Measurements from ENCODE around the gene AGXT. TPM values are rescaled to one million over a fixed set of nuclear protein-coding genes. Genes with fewer than 3 reads are reported as not detected.

Gene AGXT
- total and polyA plus RNA-seq, 2 of the 8 experiments (the other 6 are each of a cell fraction or from before 2014, with no cell fraction given), result 0.03 TPM; not detected in 1

DNA sequence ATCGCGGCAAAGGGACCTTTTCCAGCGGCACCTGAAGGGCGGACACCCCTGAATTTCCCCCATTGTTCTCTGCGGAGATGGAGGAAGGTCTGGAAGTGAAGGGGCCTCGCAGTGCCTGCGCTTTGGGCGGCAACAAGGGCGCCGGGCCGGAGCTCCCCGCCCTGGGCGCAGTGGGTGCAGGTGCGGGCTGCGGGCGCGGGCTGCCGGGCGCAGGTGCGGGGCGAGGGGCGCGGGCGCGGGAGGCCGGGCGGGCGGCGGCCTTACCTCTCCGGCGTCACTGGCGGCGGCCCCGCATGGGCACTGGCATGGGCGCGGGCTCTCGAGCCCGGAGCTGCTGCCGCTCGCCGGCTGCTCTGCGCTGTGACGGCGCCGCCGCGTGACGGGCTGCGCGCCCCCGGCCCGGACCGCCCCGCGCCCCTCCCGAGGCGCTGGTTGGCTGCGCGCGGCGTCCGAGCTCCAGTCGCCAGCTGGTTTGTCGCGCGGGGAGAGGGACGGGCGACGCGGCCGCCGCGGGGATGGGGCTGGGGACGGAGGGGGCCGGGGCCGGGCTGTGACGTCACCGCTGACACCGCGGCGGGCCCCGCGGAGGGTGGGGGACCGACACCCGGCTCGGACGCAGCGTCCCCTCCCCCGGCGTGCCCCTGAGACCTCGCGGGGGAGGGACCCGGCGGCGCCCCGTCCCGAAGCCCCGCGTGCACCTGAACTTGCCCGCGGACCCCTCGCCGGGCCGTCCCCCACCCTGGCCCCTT is 48.6 kb upstream of the AGXT start, which contains the start of gene KIF1A:
KIF1A (minus strand) TSS at position 362 of the 749 bp plus-strand sequence. CDS start 22,467 bp downstream, outside the sequence.
- Histone ChIP-seq H3K9ac (replicated peaks in 1 of 4; ENCODE audit: extremely low read depth in 1 of 4, low read depth in 3 of 4, low read length in 3 of 4) (peak within 1 kb of the TSS; percentile 42 to 91 (median 82)), H4K20me1 (replicated peaks in 1 of 2; ENCODE audit: control insufficient read depth in 1 of 2, insufficient read depth in 2 of 2, low read length in 2 of 2) (peaks cover 20 to 26% of the 10 kb centered on the region in 2 experiments), H2BK20ac (ENCODE audit: low read length) (no peak within 1 kb of the TSS), H3K23ac (ENCODE audit: insufficient read length) (no peak within 1 kb of the TSS), H3K4me3 (ENCODE audit: extremely low read depth in 1 of 4, insufficient read depth in 2 of 4, low read depth in 3 of 4, low read length in 4 of 4) (peak within 1 kb of the TSS; percentile 69 to 100 (median 80)), H3K23me2 (ENCODE audit: low read depth, low read length) (peaks cover 9% of the 10 kb centered on the region; the same call in 1 of the 2 replicates), H3K79me2 (ENCODE audit: control insufficient read depth in 1 of 2, insufficient read depth in 2 of 2, low read length in 2 of 2) (peaks cover 34 to 38% of the 10 kb centered on the region in 2 experiments), H3K4me1 (replicated peaks in 1 of 4; ENCODE audit: control insufficient read depth in 3 of 4, insufficient read depth in 4 of 4, low read length in 3 of 4) (peaks cover 0 to 20% (median 16%) of the 10 kb centered on the region in 4 experiments; a peak in 6 of 7 replicates), H3K36me3 (ENCODE audit: control insufficient read depth in 2 of 4, insufficient read depth in 4 of 4, low read length in 3 of 4) (peaks cover 0 to 7% (median 0%) of the 10 kb centered on the region in 4 experiments; a peak in 3 of 8 replicates), H4K5ac (ENCODE audit: insufficient read length, low read depth, low read length) (peak within 1 kb of the TSS; percentile 78), H2BK15ac (ENCODE audit: low read length) (no peak within 1 kb of the TSS), H2AFZ (ENCODE audit: low read length) (no peak within 1 kb of the TSS), H3K27me3 (replicated peaks in 1 of 4; ENCODE audit: control insufficient read depth in 3 of 4, extremely low read depth in 1 of 4, insufficient read depth in 3 of 4, low read length in 3 of 4) (peaks cover 0 to 2% (median 0%) of the 10 kb centered on the region in 4 experiments; a peak in 1 of 7 replicates), H2BK120ac (replicated peaks; ENCODE audit: low read depth, low read length) (no peak within 1 kb of the TSS), H3K14ac (ENCODE audit: insufficient read length) (no peak within 1 kb of the TSS), H3K56ac (replicated peaks; ENCODE audit: insufficient read length, low read depth, low read length) (peak within 1 kb of the TSS; percentile 56), H3K4ac (replicated peaks; ENCODE audit: insufficient read length, low read depth, low read length) (peak within 1 kb of the TSS; percentile 53), H2AK5ac (ENCODE audit: low read depth, low read length) (no peak within 1 kb of the TSS), H3K18ac (ENCODE audit: extremely low read depth, low read length) (peak within 1 kb of the TSS; percentile 95), H4K8ac (ENCODE audit: extremely low read depth, insufficient read depth, low read length) (peak within 1 kb of the TSS; percentile 98), H3K79me1 (ENCODE audit: low read depth, low read length) (peaks cover 10% of the 10 kb centered on the region; the same call in 1 of the 2 replicates), H2BK12ac (ENCODE audit: low read depth, low read length) (no peak within 1 kb of the TSS), H2BK5ac (ENCODE audit: low read depth, low read length) (peak within 1 kb of the TSS; percentile 71; the same call in 1 of the 2 replicates), H4K91ac (replicated peaks; ENCODE audit: insufficient read length, low read length) (peak within 1 kb of the TSS; percentile 63), H3K4me2 (ENCODE audit: insufficient read depth in 1 of 2, low read depth in 2 of 2, low read length in 2 of 2) (peak within 1 kb of the TSS; percentile 73 to 99), H3K9me3 (ENCODE audit: insufficient read depth in 2 of 2, low read depth in 1 of 2, low read length in 1 of 2) (no peaks in the 10 kb centered on the region; a peak in 1 of 4 replicates), H3K27ac (ENCODE audit: low read depth, low read length) (peak within 1 kb of the TSS; percentile 67; the same call in 1 of the 2 replicates)
- FAIRE-seq, result no peak
- ChIA-PET CTCF (ENCODE audit: partially characterized antibody) (interaction anchor here (1.2 to 2.7 kb wide), 2 partner anchors 18 to 20 kb away, joined by 3 to 12 read pairs; no protein-coding TSS in a partner anchor), POLR2A (ENCODE audit: partially characterized antibody) (interaction anchor here (0.8 to 4.3 kb wide), 22 partner anchors 8 to 396 kb away, joined by 3 to 52 read pairs (median 4); partner anchors contain the start of gene RNPEPL1)
- peak in 1 of 2 experiments; percentile 84 for DNase-seq (ENCODE audit: low read depth in 1 of 2, low spot score in 2 of 2)
- 0% methylated on average over 14 of the region's 104 CpGs; no CpG with 5 or more reads in 1 of the 2 experiments for WGBS, 2 experiments (ENCODE audit: extremely low coverage in 1 of 2, insufficient coverage in 1 of 2, insufficient read length in 1 of 2, insufficient replicate concordance in 2 of 2, low coverage in 1 of 2, low lambda C conversion rate in 2 of 2, missing lambda C conversion rate in 1 of 2)
- TF ChIP-seq, protein P1, sequence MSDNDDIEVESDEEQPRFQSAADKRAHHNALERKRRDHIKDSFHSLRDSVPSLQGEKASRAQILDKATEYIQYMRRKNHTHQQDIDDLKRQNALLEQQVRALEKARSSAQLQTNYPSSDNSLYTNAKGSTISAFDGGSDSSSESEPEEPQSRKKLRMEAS (IDR thresholded peaks at IDR 0.05), result no peak; the same call in 1 of the 2 replicates
- TF ChIP-seq KDM1A (IDR thresholded peaks at IDR 0.05; ENCODE audit: borderline replicate concordance, low read length) (no peak), BACH1 (IDR thresholded peaks at IDR 0.05; ENCODE audit: low read length) (no peak), SIRT6 (IDR thresholded peaks at IDR 0.05; ENCODE audit: low read length) (no peak), ZNF274 (IDR thresholded peaks at IDR 0.05; ENCODE audit: borderline replicate concordance, extremely low read depth, low read length) (no peak), NRF1 (IDR thresholded peaks at IDR 0.05; ENCODE audit: low read depth, low read length) (no peak), CBX5 (IDR thresholded peaks at IDR 0.05; ENCODE audit: low read depth, low read length) (no peak), EZH2 (IDR thresholded peaks at IDR 0.05; ENCODE audit: low read depth, low read length, severe bottlenecking) (no peak), POLR2AphosphoS5 (IDR thresholded peaks at IDR 0.05; ENCODE audit: low read depth, low read length) (peak; percentile 63; the same call in 1 of the 2 replicates), FOSL1 (IDR thresholded peaks at IDR 0.05; ENCODE audit: insufficient read depth, low read depth, low read length) (no peak), YY1 (IDR thresholded peaks at IDR 0.05; ENCODE audit: low read depth, low read length) (no peak), SIX5 (IDR thresholded peaks at IDR 0.05; ENCODE audit: low read depth, low read length) (no peak)

All from H1 (cell line).